DND-41 (cell line): ENCODE results near the gene DQX1.

ENCODE experiments used
- CTCF ChIP-seq: IDR thresholded peaks from 2 replicates; pipeline ENCODE4 v1.5.1; 2012; ENCODE audit warnings: borderline replicate concordance, low read length, moderate library complexity, mild to moderate bottlenecking; ENCODE audit not compliant: poor library complexity, severe bottlenecking; ENCODE audit errors: extremely low read depth
- EZH2 ChIP-seq: IDR thresholded peaks from 3 replicates; pipeline ENCODE4 v1.6.1; 2012; ENCODE audit warnings: borderline replicate concordance, low read depth, mild to moderate bottlenecking, moderate library complexity, low read length, inconsistent platforms; ENCODE audit not compliant: severe bottlenecking

- no peak for TF ChIP-seq CTCF
- TF ChIP-seq EZH2: no peak
These were observed 24.2 kb upstream of the DQX1 start for GRCh38 chr2:74550231-74550630.
